Measurements from ENCODE around the gene SGIP1.
"Not testable (repeated sequence)": the region's sequence is repeated elsewhere in the genome, so short reads cannot be mapped to it uniquely, and the experiment has no call there.

The SGIP1 gene

GRCh38 chr1:66788231-66788939 is 254.4 kb downstream of the SGIP1 start:
- no peak for TF ChIP-seq CTCF (IDR thresholded peaks at IDR 0.05; ENCODE audit: low read length, missing control alignments)
- no peak for DNase-seq (ENCODE audit: low read depth)
- H3K4me3 ChIP-seq (replicated peaks; ENCODE audit: low read depth, low read length), result no peak overlapping the region

- TF ChIP-seq CTCF (IDR thresholded peaks at IDR 0.05; ENCODE audit: low read length, missing control alignments), result no peak
- H3K4me3 ChIP-seq (replicated peaks; ENCODE audit: low read depth, low read length), result no peak overlapping the region
- DNase-seq (ENCODE audit: low read depth), result no peak
These were observed 258.0 kb downstream of the SGIP1 start for GRCh38 chr1:66791621-66792610.

- not testable (repeated sequence) for H3K4me3 ChIP-seq (replicated peaks; ENCODE audit: low read depth, low read length); DNase-seq (ENCODE audit: low read depth)
These were observed 261.9 kb downstream of the SGIP1 start for GRCh38 chr1:66795839-66796238.

All from fibroblast of pulmonary artery (primary cell).